GM19043 (cell line): ENCODE data around the gene RAB7B.
"Not testable (repeated sequence)": the region's sequence is repeated elsewhere in the genome, so short reads cannot be mapped to it uniquely, and the experiment has no call there.

Experiments
- ATAC-seq: cut with Tn5 transposase; IDR thresholded peaks from one replicate; pipeline ENCODE4 v1.9.1; 2021; ENCODE audit warnings: low read depth; ENCODE audit not compliant: unreplicated experiment

RAB7B gene, protein sequence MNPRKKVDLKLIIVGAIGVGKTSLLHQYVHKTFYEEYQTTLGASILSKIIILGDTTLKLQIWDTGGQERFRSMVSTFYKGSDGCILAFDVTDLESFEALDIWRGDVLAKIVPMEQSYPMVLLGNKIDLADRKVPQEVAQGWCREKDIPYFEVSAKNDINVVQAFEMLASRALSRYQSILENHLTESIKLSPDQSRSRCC

DNA sequence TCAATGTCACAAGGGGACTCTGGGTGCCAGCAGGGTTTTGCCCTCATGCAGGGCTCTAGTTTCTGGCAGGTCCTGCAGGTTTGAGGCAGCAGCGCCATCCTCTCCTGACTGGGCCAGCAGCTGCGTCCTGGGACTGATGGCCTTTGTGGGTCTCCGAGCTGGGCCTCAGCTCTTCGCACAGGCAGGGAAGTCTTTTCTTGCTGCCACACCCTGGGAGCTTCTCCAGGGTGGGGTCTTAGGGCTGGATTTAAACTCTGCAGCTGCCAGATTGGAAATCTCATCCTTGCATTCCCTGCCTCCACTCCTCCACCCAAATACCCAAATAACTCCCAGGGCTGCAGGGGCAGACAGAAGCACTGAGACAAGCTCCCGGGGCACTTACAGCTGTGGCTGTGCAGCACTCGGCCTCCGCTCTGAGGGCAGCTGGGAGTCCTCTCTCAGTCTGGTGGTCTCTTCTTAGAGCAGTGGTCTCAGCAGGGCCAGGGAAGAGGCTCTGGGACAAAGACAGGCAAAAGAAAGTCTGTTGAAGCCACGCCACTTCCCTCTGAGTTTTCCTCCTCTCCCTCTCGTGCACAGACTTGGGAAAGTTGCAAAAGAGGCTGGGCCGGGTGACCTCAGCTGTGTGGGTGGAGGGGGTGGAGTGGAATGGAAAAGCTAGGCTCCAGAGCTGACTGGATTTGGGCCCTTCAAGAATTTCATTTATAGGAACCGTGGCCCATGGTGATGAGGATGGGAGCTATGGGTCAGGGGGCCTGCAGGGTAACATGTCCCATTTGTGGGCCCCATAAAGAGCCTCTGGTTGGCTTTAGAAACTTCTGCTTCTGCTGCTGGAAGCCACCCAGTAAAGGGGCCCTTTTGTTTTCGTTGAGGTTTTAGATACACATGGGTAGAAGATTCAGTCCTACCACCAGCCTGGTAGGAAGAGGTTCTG lies at the start of gene RAB7B:
TSS of gene RAB7B (minus strand) at position 525 of the 931 bp plus-strand sequence. CDS start 9,260 bp downstream, outside the sequence.
- ATAC-seq = no peak

DNA sequence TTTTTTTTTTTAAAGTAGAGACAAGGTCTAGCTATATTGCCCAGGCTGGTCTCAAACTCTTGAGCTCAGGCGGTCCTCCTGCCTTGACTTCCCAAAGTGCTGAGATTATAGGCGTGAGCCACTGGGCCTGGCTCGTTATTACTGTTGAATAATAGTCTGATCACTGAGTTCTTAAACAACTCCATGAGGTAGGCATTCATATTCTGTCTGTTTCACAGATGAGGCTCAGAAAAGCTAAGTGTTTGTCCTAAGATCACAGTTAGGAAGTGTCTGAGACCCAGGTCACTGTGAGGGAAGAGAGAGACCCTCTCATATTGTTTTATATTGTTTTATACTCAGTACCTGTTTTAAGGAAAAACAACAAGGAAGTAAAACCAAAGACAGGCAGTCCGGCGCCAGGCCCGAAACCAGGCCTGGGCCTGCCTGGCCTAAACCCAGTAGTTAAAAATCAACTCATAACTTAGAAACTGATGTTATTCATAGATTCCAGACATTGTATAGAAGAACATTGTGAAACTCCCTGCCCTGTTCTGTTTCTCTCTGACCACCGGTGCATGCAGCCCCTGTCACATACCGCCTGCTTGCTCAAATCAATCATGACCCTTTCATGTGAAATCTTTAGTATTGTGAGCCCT lies 49.2 kb upstream of the RAB7B start:
- ATAC-seq = not testable (repeated sequence)

DNA sequence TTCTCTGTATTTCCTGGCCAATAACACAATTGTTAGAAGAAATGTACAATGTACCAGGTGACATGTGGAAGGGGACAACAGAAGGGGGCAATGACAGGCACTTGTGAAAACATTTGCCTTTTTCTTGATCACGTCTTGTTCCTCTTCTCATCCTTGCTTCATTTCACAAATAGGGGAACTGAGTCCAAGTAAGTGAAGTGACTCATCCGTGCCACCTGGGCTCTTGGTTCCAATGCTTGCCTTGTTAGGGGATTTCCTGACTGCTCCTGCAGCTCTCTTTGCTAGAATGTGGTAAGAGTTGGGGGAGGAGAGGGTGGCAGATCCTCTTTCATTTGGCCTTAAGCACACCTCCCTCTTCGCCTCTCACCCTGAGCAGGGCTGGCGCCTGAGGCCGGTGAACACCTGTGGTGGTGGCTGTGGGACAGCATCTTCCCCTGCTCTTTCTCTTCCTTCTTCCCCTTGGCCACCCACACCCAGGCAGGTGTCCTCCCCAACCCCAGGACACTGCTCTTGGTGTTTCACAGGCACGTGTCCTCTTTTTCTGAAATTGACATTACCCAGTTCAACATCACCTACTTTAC lies 47.5 kb upstream of the RAB7B start:
- peak; percentile 82 for ATAC-seq

DNA sequence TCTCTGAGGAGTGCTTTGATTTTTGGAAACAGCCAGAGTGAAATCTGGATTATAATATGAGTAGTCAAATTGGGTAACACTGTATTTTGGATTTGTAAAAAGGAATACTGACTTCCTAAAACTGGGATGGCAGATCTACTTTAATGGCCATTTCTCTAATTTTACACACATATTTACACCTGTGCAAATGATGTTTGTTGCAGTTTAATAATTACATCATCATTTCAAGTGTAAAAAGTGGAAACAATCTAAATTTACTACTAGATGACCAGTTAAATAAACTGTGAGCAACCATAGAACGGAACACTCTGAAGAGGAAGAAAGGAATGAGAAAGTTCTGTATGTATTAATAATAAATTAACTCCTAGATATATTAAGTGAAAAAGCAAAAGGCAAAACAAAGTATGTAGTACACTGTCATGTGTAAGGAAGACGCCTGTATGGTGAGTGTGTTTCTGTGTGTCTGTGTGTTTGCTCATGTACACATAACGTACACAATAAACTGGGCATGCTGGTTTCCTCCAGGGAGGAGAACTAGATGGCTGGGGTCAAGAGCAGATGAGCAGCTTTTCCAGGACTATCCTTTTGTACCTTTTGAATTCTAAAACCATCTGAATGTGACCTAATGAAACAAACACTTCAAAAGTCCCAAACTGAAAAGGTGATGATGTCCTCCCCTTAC lies 46.9 kb upstream of the RAB7B start:
- ATAC-seq = no peak

DNA sequence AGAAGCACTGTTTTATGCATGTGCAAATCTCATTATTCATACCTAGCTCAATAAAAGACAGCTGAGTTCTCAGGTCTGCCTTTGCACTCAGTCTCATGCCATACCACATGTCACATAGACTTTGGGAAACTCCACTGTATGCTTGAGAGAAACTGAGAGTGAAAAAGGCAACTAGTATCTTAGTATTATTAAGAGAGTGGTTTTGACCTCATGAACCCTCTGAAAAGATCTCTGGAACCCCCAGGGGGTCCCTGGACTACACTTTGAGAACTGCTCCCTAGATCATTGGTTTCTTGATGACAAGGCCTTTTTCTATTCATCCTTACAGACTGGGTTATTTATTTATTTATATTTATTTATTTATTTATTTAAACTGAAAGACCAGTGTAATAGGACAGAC lies 46.1 kb upstream of the RAB7B start:
- ATAC-seq = peak; percentile 44

DNA sequence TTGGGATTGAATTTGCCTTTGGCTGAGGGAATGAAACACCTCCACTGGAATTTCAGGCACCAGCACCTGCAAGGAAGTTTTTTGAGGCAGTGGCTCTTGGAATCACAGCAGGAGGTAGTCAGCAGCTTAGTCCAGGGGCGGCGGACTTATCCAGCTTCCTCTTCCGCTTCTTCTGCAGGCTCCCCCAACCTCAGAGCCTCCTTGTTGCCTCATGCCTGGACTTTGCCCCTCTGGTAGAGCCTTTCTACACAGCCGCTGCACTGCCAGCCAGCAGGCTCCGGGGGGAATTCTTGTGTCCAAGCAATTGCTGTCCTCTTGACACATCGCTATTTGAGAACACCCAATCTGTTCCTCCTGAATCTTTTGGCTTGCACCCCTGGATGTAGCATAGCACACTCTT lies 45.4 kb upstream of the RAB7B start:
- ATAC-seq = no peak

DNA sequence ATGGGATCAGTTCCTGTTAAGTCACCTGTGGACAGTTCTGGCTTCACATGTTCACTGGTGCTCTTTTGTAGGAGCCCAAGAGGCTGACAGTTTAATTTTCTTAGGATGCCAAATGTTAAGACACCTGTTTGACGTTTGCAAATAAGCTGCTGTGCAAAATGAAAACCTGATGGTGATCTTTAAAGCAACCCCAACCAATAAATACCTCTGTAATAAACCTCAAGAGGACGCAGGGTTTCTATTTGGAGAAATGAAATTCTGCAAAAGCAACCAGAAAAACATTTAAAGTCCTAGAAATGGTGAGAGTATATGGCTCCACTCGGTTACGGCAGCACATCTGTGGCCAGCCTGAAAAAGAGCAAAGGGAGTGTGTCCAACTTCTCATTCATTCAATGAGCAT lies 44.1 kb upstream of the RAB7B start:
- no peak for ATAC-seq

DNA sequence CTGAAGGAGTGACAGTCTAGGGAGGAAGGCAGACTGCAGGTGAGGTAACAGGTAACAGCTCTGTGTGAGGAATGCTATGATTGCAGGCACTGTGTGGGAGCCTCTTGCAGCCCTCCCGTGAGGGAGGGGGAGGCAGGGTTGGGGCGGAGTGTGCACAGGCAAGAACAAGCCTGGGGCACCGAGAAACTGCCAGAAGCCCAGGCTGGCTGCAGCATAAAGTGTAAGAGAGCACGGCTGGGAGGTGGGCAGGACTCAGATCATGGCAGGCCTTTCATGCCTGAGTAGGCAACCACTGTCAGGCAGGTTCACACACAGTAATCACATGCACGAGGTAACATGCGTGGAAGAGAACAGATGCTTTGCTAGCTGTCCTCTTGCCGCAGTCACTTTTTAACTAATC lies 38.4 kb upstream of the RAB7B start:
- ATAC-seq = no peak

DNA sequence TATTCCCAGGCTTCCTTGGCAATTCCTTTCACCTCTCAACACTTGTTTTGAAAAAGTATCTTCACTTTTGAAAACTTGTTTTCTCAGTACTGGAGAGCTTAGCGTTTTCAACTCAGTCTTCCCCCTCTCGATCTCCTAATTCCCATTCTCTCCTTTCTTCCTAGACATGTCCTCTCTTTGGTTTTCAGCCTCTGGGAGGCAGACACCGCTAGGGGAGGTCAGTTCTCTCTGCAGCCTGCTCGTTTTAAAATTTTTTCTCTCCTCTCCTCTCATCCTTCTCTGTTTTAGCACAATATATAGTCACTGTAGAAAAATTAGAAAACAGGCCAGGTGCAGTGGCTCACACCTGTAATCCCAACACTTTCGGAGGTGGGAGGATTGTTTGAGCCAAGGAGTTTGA lies 37.1 kb upstream of the RAB7B start:
- no peak for ATAC-seq

DNA sequence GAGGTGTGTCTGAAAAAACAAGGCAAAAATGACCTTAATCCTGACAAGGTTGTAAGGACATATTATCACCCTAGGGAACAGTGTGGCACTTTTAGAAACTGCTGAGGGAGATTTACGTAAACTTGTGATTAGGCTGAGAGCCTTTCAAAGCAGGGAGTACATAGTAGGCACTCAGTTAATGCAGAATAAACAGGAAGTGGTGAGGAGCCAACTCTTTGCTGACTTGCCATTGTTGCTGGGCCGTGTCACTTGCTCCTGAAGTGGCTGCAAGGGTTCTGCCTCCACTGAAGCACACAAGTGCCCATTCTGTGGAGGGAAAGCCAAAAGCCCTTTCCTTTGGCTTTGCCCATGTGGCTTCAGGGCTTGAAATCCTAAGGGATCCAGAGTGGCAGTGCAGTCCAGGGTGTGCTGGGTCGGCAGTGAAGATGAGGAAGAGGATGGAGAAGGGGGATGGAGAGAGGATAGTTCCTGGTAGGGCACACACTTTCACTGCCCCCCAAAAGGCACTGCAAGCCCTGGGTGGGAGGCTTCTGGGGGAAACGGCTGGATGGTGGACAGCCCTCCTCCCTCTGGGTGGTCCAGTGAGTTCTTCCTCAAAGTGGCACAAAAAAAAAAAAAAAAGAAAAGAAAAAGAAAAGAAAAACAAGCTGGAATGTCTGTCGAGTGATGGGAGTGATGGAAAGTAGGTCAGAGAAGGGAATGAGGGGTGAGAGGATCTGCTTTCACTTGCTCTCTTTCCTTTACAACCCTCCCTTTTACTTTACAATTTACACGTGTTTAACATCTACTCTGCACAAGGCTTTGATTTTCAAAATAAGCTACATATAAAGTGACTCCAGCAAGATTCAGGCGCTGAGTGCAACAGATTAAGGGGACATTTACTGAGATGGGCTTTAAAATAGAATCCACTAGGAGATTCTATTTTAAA lies 36.1 kb upstream of the RAB7B start:
- ATAC-seq = no peak

DNA sequence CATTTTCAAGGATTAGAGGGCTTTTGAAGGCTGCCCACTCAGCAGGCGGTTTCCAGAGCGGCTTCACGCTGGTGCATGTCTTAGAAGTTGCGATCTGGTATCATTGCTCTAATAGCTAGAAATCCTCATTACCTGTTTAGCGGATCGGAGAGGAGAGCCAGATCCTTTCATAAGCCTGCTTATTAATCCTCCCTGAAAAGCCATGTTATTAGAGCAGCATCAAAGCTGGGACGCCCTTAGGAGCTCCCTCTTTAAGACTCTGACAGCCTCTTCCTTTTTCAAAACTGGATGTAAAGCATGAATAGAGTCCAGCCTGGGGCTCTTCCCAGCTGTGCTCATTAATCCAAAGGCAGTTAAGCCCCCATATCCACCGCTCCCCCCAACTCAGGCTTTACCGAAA lies 34.4 kb upstream of the RAB7B start:
- ATAC-seq = no peak

DNA sequence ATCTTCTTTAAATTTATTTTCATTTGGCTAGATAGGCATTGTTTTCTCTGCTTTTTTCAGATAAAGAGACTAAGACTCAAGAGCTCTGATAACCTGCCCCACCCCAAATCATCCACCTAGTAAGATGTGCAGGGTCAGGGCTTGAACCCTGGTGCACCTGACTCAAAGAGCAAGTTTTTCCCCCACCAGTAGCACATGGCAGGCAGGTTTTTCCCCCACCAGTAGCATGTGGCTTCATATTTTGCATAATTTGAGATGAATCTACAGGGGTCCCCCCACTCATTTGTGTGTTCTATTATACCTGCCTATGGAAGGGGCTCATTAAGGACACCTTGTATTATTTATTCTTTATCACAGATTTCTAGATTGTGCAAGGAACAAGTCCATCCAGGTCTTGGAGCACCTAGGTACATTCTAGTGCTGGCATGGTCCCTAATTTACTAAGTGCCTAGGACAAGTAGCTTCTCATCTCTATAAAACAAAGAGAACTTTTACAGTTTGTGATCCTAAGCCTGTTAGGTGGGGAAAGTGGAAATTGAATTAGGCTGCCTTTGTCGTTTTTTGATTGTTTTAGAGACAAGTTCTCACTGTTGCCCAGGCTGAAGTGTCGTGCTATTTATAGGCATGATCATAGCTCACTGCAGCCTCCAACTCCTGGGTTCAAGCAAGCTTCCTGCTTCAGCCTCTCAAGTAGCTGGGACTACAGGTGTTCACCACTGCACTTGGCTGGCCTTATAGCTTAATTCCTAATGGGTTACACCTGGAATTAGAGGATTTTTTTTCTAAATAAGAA lies 33.7 kb upstream of the RAB7B start:
- ATAC-seq = no peak

DNA sequence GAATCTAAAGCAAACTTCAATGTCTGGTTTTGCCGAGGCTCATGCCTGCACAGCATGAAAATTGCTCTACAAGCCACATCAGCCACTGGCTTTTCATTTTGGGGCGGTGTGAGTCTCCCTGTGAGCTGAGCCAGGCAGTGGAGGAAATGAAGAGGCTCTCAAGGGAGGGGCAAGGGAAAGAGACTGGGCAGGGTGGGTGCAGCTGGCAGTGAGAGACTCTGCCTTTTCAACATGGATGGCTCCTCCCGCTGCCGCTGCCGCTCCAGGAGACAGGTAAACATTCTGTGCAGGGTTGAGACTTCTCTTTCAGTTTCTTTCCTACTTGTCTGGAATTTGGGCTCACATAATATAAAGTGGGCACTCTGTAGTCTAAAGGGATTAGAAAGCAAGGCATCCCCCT lies 31.8 kb upstream of the RAB7B start:
- no peak for ATAC-seq

DNA sequence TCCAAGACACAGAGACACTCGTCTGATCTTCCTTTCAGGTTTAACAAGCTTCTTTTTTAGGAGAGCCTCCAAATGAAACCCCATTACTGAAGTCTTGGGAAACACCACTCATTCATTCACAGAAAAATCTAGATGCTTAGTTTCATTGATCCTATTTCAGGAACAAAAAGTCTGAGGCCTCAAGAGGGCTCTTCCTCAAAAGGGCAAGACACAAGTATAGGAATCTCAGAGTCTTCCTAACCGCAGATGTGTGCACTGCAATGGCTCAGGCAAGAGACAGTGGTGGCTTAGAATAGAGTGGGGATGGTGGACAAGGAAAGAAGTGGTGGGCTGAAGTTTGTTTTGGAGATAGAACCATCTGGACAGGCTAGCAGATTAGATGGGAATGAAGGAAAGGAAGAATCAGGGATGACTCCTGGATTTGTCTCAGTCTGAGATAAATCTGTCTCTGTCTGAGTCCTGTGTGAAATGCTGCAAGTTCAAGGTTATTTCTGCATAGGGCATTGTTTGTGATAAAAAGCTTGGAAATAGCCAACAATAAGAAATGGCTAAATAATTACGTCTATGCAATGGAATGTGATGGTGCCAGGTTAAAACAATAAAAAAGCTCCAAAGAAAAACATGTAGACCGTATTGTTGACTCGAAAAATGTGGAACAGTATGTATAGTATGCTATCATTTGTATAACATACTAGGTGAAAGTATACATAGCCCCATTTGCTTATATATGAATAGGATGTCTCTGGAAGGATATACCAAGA lies 29.4 kb upstream of the RAB7B start:
- no peak for ATAC-seq

DNA sequence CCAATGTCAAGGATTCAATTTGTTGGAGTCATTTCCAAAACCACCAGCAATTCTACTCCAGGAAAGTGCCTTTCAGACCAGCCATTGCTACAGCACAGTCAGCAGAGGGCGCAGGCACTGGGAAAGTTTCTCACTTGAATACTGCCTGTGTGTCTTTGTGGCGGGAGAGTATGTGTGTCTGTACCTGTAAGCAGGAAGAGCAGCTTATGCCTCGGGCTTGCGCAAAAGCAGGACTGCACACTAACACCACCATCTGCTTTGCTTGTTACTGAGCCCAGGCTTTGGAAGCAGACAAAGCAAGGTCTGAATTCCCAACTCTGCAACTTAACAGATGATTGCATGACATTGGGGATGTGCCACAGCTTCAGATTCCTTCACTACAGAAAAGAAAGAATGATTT lies 27.5 kb upstream of the RAB7B start:
- ATAC-seq = peak; percentile 75

DNA sequence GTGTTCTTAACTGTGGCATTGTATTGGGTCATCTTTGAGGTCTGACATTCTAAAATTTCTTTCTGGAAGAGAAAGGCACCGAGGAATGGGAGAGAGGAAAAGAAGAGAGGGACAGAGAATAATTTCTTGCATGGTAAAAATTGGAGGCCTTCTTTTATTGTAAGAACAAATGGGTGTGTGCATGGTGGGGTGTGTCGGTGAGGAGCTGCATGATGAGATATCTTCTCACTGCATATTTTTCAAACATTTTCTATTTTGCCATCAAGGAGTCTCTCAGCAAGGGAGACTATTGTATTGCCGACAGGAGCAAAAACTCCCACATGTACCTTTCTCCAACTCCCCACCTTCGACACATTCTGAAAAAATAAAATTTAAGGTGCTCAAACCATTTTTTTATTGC lies 27.0 kb upstream of the RAB7B start:
- ATAC-seq = no peak

DNA sequence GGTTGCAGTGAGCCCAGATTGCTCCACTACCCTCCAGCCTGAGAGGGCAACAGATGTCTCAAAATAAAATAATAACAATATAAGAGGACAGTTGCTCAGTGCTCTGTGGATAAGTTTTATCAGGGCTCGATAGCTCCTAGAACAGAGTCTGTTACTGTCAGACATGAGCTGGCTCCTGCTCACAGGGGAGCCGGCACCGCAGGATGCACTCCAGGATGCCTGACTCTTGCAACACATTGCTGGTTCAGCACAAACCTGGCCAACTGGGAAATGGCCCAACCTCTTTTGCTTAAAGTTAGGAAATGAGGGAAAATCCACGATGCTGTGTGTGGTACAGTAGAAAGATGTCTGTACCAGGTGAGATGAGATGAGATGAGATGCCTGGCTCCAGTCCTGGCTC lies 26.3 kb upstream of the RAB7B start:
- ATAC-seq = no peak

DNA sequence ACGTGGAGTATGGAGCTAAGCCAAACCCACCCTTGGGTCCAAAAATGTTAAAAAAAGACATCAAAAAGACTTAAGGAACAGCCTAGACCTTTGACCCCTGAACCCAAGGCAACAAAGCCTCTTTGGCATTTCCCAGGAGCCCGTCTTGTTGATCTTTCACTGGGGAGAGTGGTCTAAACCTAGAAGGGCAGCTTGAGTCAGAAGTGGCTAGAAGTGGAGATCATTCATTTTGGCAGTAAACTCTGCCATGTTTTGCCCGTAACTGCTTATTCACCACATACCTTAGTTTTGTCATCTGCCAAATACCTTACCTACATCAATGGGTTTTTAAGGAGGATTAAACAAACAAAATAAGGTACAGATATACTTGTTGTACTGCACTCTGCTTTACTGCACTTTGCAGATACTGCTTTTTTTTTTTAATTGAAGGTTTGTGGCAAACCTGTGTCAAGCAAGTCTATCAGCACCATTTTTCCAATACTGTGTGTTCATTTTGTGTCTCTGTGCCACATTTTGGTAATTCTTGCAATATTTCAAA lies 22.2 kb upstream of the RAB7B start:
- no peak for ATAC-seq
